Adrenal gland (tissue), 12 donors: ENCODE measurements around the gene FLRT1. TPM values are rescaled to one million over a fixed set of nuclear protein-coding genes. Genes with fewer than 3 reads are reported as not detected.

Experiments
- DNase-seq, 7 donors: peaks; one replicate each; pipeline ENCODE4 v3.0.0-alpha.2; 2019 to 2020
- H3K27ac ChIP-seq, 5 donors: fragments of 200-600 bp; sonication (generic) in 4 of 5; 1 replicate in 3 of 5; 2 replicates in 2 of 5; pipeline versions ENCODE4 v1.5.1 to v1.8.0; 2016 to 2020; ENCODE audit warnings: mild to moderate bottlenecking in 1 of 5
- H3K27me3 ChIP-seq: fragments of 200-600 bp; 2 replicates; pipeline ENCODE4 v1.8.0; 2021
- H3K36me3 ChIP-seq, 2 donors: fragments of 200-600 bp; replicated peaks in 1 of 2; 1 replicate in 1 of 2; 2 replicates in 1 of 2; pipeline versions ENCODE4 v1.5.1 to v1.8.0; 2018 to 2022
- H3K4me1 ChIP-seq, 2 donors: fragments of 200-600 bp; replicated peaks in 1 of 2; 1 replicate in 1 of 2; 2 replicates in 1 of 2; pipeline versions ENCODE4 v1.5.1 to v1.8.0; 2018 to 2021
- H3K4me3 ChIP-seq, 4 donors: fragments of 200-600 bp; sonication (generic) in 3 of 4; one replicate each; pipeline ENCODE4 v1.5.1; 2016 to 2018
- H3K9me3 ChIP-seq, 3 donors: fragments of 200-600 bp; sonication (generic) in 1 of 3; replicated peaks in 1 of 3; 1 replicate in 2 of 3; 2 replicates in 1 of 3; pipeline versions ENCODE4 v1.5.1 to v1.8.0; 2016 to 2021
- CTCF ChIP-seq, 6 experiments: fragments of 450-650 bp in 4 of 6; fragments of 200-600 bp in 2 of 6; sonication (generic) in 1 of 6; IDR thresholded peaks; 1 replicate in 5 of 6; 2 replicates in 1 of 6; pipeline versions ENCODE4 v1.5.1 to v1.8.0; 2016 to 2021; ENCODE audit warnings: antibody characterized with exemption in 6 of 6, mild to moderate bottlenecking in 2 of 6, moderate library complexity in 1 of 6
- POLR2A ChIP-seq, 2 donors: fragments of 450-650 bp; IDR thresholded peaks; one replicate each; pipeline ENCODE4 v1.6.1; 2017; ENCODE audit warnings: antibody characterized with exemption in 2 of 2, mild to moderate bottlenecking in 2 of 2, moderate library complexity in 1 of 2
- WGBS, 4 donors: extraction: QIAGEN DNeasy Blood & Tissue Kit in 2 of 4; methylation state at CpG; one replicate each; pipeline versions ENCODE4 v1.1.5 to v1.1.7; 2013 to 2017; 5-methylcytosine and 5-hydroxymethylcytosine counted together
- intact Hi-C, 2 donors: fragments of 100-400 bp; cut with DNase I; formaldehyde crosslinking; loops; one replicate each; pipeline versions ENCODE4 v1.14.1 to v1.15.0; 2022 to 2023
- polyA plus RNA-seq, 3 donors: library from polyadenylated mRNA; stranded (reverse); fragments of 200-250 nt in 2 of 3; fragments of 350-450 nt in 1 of 3; fragmentation: Illumina TruSeq in 1 of 3; extraction: RNeasy Lipid Tissue Mini Kit (QIAGEN cat#74804) in 1 of 3; gene quantifications; one replicate each; pipeline ENCODE4 v1.2.3, GENCODE V29; 2013 to 2014
- total RNA-seq, 9 donors: library from RNA; depleted of rRNA in 4 of 9; stranded (reverse); fragments of >200 nt in 4 of 9; fragments of 120-200 nt in 1 of 9; fragmentation: NEBNext Ultra II Directional in 1 of 9; extraction: Animal tissue kit (Norgen Biotek cat#: 25700) in 1 of 9; gene quantifications; one replicate each; pipeline versions ENCODE4 v1.1.0 to v1.2.4, GENCODE V29; 2013 to 2023
- donor health status: healthy with polysubstance abuse.
- donor health status: Bipolar disorder and iron deficiency.
- donor health status: DM: yes; HTN: yes; CAD: no.
- donor health status: DM: no; HTN: no; CAD: no.
- donor health status: DM: no; HTN: no; CAD: no.
- donor health status: DM: yes; HTN: yes; CAD: no.

Gene FLRT1
- total and polyA plus RNA-seq, 12 donors = 0.33 to 11.1 (median 3.2) TPM; not detected in 4

DNA sequence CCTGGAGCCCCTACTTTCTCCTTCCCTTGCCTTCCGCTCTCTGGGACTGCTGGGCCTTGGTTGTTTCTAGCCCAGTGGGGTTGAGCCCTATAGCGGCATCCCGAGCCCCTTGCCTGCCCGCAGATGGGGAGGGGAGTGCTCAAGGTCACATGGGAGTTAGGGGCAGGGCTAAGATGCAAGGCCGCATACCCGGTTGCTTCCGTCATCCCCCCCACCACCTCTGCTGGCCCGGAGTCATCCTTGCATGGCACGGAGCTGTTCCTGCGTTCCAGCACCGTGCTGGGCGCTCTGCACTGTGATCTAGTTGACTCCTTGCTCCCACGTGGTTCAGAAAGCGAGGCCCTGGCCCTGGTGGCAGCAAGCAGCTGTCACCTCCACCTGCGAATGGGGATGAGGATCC lies 18.0 kb downstream of the FLRT1 start:
- H3K36me3 ChIP-seq = no peaks in the 10 kb centered on the region
- H3K27ac ChIP-seq = peak overlapping the region in 1 of 5 donors; percentile 34
- no peaks in the 10 kb centered on the region for H3K4me1 ChIP-seq
- 80 to 91% (median 84%) methylated on average over 9 to 15 of the region's 15 CpGs for WGBS, 4 donors
- TF ChIP-seq CTCF (IDR thresholded peaks at IDR 0.05) (no peak), POLR2A (IDR thresholded peaks at IDR 0.05) (no peak)
- no peaks in the 10 kb centered on the region for H3K9me3 ChIP-seq
- H3K4me3 ChIP-seq = no peak overlapping the region
- no peak for DNase-seq
- intact Hi-C loops = no loop called here
- H3K27me3 ChIP-seq = no peaks in the 10 kb centered on the region

DNA sequence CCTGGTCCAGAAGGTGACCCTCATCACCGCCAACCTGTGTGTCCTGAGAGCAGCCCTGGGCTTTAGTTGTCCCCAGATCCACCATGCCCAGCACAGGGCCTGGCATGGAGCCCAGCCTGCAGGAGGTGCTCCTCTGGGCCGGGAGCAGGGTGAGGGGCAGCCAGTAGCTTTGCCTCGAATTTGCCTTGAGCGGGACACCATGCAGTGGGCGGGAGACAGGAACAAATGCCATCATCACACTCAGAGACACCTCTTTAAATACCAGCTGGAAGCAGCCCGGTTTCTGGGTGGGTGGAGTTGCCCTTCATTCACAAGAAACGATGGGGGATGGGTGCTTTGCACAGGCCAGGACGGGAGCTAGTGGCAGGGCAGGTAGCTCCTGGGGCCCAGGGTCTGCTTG lies 19.3 kb downstream of the FLRT1 start:
- 68 to 75% (median 71%) methylated on average over 6 to 8 of the region's 8 CpGs for WGBS, 4 donors
- no peak overlapping the region for H3K4me3 ChIP-seq
- H3K36me3 ChIP-seq = no peaks in the 10 kb centered on the region
- H3K27me3 ChIP-seq = no peaks in the 10 kb centered on the region
- intact Hi-C loops = no loop called here
- no peaks in the 10 kb centered on the region for H3K4me1 ChIP-seq
- peak overlapping the region in 1 of 5 donors; percentile 12 for H3K27ac ChIP-seq
- no peak for TF ChIP-seq POLR2A (IDR thresholded peaks at IDR 0.05)
- TF ChIP-seq CTCF (IDR thresholded peaks at IDR 0.05) = no peak
- no peaks in the 10 kb centered on the region for H3K9me3 ChIP-seq
- no peak for DNase-seq

DNA sequence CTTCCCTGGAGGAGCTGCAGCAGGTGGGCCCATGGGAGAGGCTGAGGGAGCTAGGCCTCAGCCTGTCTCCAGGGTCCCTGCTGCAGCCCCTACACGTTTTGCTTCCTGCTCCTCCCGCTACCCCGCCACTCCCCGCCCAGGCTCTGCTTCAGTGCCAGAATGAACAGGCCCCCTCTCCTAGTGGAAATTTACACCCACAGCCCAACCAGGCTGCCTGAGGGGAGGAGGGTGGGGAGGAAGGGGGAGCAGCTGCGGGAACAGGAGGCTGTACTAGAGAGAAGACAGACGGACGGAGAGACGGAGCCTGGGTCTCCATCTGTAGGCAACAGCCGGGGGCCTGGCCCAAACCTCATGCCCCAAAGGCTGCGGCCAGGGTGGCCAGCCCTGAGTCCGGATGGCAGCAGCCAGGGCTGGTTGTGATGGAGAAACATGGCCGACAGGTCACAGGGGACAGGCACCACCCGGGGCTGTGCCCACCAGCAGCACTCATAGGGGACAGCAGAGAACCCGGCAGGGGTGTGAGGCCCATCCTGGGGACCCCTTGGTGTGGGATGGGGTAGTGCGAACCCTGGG lies 20.6 kb downstream of the FLRT1 start:
- H3K27ac ChIP-seq = peak overlapping the region in 1 of 5 donors; percentile 66
- H3K4me3 ChIP-seq = no peak overlapping the region
- DNase-seq = peak in 1 of 7 donors; percentile 70
- no peaks in the 10 kb centered on the region for H3K27me3 ChIP-seq
- H3K9me3 ChIP-seq = no peaks in the 10 kb centered on the region
- TF ChIP-seq CTCF (IDR thresholded peaks at IDR 0.05) = no peak
- TF ChIP-seq POLR2A (IDR thresholded peaks at IDR 0.05) = no peak
- 83 to 86% (median 86%) methylated on average over 12 to 15 of the region's 15 CpGs for WGBS, 4 donors
- no peaks in the 10 kb centered on the region for H3K36me3 ChIP-seq
- peaks cover 0 to 11% of the 10 kb centered on the region in 2 donors for H3K4me1 ChIP-seq
- intact Hi-C loops = no loop called here

DNA sequence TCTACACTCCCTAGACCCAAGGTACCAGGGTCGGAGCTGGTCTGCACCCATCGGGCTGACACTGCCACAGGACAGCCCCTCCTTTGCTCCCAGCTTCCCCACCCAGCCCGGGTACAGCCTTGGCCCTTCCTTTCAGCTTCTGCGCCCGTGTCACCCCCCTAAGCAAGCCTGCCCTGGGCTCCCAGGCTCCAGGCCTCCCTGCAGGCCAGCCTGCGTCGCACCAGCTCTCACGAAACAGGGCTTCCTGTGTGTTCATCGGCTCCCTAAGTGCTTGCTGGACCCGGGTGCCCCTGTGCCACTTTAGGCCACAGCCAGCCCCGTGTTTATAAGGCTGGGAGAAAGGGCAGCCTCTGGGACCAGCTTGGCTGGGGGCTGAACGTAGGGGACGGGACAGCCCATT lies 21.1 kb downstream of the FLRT1 start:
- TF ChIP-seq CTCF (IDR thresholded peaks at IDR 0.05) (no peak), POLR2A (IDR thresholded peaks at IDR 0.05) (no peak)
- intact Hi-C loops = no loop called here
- H3K4me3 ChIP-seq = no peak overlapping the region
- peak overlapping the region in 1 of 5 donors; percentile 66 for H3K27ac ChIP-seq
- H3K27me3 ChIP-seq = no peaks in the 10 kb centered on the region
- H3K36me3 ChIP-seq = no peaks in the 10 kb centered on the region
- H3K4me1 ChIP-seq = peaks cover 0 to 14% of the 10 kb centered on the region in 2 donors
- DNase-seq = no peak
- no peaks in the 10 kb centered on the region for H3K9me3 ChIP-seq
- 80 to 89% (median 87%) methylated on average over 5 to 13 of the region's 13 CpGs for WGBS, 4 donors
